DND-41 (cell line): ENCODE results near the gene ULK1.

Experiments
- EZH2 ChIP-seq: IDR thresholded peaks from 3 replicates; pipeline ENCODE4 v1.6.1; 2012; ENCODE audit warnings: borderline replicate concordance, low read depth, mild to moderate bottlenecking, moderate library complexity, low read length, inconsistent platforms; ENCODE audit not compliant: severe bottlenecking
- TF ChIP-seq, protein P1 (sequence below): IDR thresholded peaks from 2 replicates; pipeline ENCODE4 v1.5.1; 2012; ENCODE audit warnings: borderline replicate concordance, low read length, moderate library complexity, mild to moderate bottlenecking; ENCODE audit not compliant: poor library complexity, severe bottlenecking; ENCODE audit errors: extremely low read depth

DNA sequence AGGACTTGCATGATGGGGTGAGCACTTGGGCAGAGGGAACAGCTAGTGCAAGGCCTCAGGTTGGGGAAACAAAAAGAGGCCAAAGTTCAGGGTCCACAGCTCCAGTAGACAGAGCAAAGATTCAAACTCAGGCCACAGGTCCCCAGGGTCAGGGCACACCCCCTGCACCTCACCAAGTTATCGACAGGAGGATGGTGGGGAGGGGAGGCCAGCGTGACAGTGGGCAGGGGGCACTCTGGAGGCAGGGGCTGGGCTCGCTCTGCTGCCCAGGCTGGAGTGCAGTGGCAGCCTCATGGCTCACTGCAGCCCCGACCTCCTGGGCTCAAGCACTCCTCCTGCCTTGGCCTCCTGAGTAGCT lies 32.4 kb upstream of the ULK1 start:
- TF ChIP-seq, protein P1, sequence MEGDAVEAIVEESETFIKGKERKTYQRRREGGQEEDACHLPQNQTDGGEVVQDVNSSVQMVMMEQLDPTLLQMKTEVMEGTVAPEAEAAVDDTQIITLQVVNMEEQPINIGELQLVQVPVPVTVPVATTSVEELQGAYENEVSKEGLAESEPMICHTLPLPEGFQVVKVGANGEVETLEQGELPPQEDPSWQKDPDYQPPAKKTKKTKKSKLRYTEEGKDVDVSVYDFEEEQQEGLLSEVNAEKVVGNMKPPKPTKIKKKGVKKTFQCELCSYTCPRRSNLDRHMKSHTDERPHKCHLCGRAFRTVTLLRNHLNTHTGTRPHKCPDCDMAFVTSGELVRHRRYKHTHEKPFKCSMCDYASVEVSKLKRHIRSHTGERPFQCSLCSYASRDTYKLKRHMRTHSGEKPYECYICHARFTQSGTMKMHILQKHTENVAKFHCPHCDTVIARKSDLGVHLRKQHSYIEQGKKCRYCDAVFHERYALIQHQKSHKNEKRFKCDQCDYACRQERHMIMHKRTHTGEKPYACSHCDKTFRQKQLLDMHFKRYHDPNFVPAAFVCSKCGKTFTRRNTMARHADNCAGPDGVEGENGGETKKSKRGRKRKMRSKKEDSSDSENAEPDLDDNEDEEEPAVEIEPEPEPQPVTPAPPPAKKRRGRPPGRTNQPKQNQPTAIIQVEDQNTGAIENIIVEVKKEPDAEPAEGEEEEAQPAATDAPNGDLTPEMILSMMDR = no peak
- TF ChIP-seq EZH2 = no peak
